ENCODE data around the gene MYLK.

Gene MYLK

GRCh38 chr3:123759311-123759710 is 124.8 kb downstream of the MYLK start:
- no peak for DNase-seq (ENCODE audit: low spot score)

GRCh38 chr3:123758081-123758564 is 126.0 kb downstream of the MYLK start:
- TF ChIP-seq CTCF (IDR thresholded peaks at IDR 0.05; ENCODE audit: extremely low read depth, missing control alignments) = no peak
- DNase-seq (ENCODE audit: low spot score) = no peak

More at GRCh38 chr3:123759311-123759710, 124.8 kb downstream of the MYLK start:
- TF ChIP-seq CTCF (IDR thresholded peaks at IDR 0.05; ENCODE audit: extremely low read depth, missing control alignments) = no peak

- DNase-seq (ENCODE audit: low spot score) = no peak
- TF ChIP-seq CTCF (IDR thresholded peaks at IDR 0.05; ENCODE audit: extremely low read depth, missing control alignments) = no peak
Observed at GRCh38 chr3:123757281-123757940, 126.7 kb downstream of the MYLK start.

- no peak for DNase-seq (ENCODE audit: low spot score)
- no peak for TF ChIP-seq CTCF (IDR thresholded peaks at IDR 0.05; ENCODE audit: extremely low read depth, missing control alignments)
Observed at GRCh38 chr3:123755501-123755900, 128.6 kb downstream of the MYLK start.

GRCh38 chr3:123755085-123755484 is 129.0 kb downstream of the MYLK start:
- DNase-seq (ENCODE audit: low spot score) = no peak

GRCh38 chr3:123753286-123753685 is 130.8 kb downstream of the MYLK start:
- TF ChIP-seq CTCF (IDR thresholded peaks at IDR 0.05; ENCODE audit: extremely low read depth, missing control alignments) = no peak

More at GRCh38 chr3:123755085-123755484, 129.0 kb downstream of the MYLK start:
- no peak for TF ChIP-seq CTCF (IDR thresholded peaks at IDR 0.05; ENCODE audit: extremely low read depth, missing control alignments)

GRCh38 chr3:123752228-123752627 is 131.9 kb downstream of the MYLK start:
- no peak for DNase-seq (ENCODE audit: low spot score)
- TF ChIP-seq CTCF (IDR thresholded peaks at IDR 0.05; ENCODE audit: extremely low read depth, missing control alignments) = no peak

More at GRCh38 chr3:123753286-123753685, 130.8 kb downstream of the MYLK start:
- no peak for DNase-seq (ENCODE audit: low spot score)

Data from GM20000 (cell line).